ENCODE data around the gene OLFML2B.
A peak's percentile ranks its signal among the peaks of the same experiment; 100 is the strongest.

Gene OLFML2B

DNA sequence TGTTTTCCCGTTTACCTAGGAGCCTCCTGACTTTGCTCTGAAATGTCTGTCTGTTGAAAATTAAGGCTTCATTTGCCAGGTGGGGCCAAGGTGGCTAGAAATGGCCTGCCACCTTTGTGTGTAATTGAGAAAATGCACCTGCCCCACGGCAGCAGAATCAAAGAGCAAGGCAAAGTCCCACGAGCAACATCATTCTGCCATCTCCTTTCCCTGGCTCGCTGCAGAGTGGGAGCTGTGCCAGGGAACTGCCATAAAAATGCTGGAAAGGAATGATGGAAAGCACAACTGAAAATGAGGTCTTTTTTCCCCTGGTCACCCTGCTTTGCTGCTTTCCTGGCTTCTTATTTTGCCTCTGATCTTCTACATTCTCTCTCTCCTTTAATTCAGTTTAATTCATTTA lies 5.5 kb upstream of the OLFML2B start:
- ChIA-PET POLR2A (no interaction called here), CTCF (interaction anchor here (0.7 to 23.1 kb wide), 3 partner anchors 9 to 232 kb away, joined by 3 to 797 read pairs (median 4); no protein-coding TSS in a partner anchor)
- no peak overlapping the region for H3K4me3 ChIP-seq (ENCODE audit: low read depth, low read length)
- no peak for DNase-seq (ENCODE audit: low read depth, low spot score)
- TF ChIP-seq, protein P1, sequence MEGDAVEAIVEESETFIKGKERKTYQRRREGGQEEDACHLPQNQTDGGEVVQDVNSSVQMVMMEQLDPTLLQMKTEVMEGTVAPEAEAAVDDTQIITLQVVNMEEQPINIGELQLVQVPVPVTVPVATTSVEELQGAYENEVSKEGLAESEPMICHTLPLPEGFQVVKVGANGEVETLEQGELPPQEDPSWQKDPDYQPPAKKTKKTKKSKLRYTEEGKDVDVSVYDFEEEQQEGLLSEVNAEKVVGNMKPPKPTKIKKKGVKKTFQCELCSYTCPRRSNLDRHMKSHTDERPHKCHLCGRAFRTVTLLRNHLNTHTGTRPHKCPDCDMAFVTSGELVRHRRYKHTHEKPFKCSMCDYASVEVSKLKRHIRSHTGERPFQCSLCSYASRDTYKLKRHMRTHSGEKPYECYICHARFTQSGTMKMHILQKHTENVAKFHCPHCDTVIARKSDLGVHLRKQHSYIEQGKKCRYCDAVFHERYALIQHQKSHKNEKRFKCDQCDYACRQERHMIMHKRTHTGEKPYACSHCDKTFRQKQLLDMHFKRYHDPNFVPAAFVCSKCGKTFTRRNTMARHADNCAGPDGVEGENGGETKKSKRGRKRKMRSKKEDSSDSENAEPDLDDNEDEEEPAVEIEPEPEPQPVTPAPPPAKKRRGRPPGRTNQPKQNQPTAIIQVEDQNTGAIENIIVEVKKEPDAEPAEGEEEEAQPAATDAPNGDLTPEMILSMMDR (IDR thresholded peaks at IDR 0.05; ENCODE audit: insufficient read depth, low read length, missing control alignments) = no peak

DNA sequence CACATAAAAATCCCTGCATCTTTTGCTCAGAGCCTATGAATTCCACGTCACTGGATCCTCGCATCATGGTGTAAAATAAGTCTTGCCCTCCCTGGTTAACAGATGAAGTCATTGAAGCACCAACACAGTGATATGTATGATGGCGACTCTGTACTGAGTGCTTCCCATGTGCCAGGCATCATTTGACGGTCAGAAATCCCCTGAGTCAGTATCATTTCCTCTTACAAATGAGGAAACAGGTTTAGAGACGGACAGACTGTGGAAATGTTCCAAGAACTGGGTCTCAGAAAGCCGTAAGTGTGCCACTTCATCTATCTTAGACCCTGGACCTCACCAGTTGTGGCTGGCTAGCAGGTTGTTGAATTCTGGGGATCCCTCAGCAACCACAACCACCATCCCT lies 5.1 kb upstream of the OLFML2B start:
- ChIA-PET POLR2A (no interaction called here), CTCF (interaction anchor here (6.4 to 23.1 kb wide), 2 partner anchors 7 to 232 kb away, joined by 89 to 797 read pairs; no protein-coding TSS in a partner anchor)
- TF ChIP-seq, protein P1 (IDR thresholded peaks at IDR 0.05; ENCODE audit: insufficient read depth, low read length, missing control alignments) = no peak
- no peak for DNase-seq (ENCODE audit: low read depth, low spot score)
- no peak overlapping the region for H3K4me3 ChIP-seq (ENCODE audit: low read depth, low read length)

DNA sequence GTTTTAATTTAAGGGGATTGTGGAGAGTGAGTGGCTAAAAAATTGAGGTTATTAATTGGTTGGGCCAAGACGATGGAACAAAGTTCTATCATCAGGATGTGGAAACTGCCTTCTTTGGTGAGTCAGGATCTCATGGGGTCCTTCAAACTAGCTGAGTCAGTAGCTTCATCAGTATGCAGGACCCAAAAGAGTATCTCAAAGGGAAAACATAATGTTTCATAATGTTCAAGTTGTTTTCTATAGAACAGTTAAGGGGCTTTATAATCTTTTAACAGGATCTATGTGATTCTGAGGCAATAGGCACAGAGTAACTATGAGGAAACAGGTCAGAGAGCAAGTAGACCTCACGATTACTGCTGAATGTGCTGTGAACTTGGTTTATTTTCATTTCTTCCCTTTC lies 3.2 kb upstream of the OLFML2B start:
- TF ChIP-seq, protein P1 (IDR thresholded peaks at IDR 0.05; ENCODE audit: insufficient read depth, low read length, missing control alignments) = no peak
- DNase-seq (ENCODE audit: low read depth, low spot score) = no peak
- POLR2A ChIA-PET = no interaction called here
- no peak overlapping the region for H3K4me3 ChIP-seq (ENCODE audit: low read depth, low read length)
- CTCF ChIA-PET = interaction anchor here (0.7 to 23.1 kb wide), 5 partner anchors 9 to 230 kb away, joined by 3 to 797 read pairs (median 4); no protein-coding TSS in a partner anchor

DNA sequence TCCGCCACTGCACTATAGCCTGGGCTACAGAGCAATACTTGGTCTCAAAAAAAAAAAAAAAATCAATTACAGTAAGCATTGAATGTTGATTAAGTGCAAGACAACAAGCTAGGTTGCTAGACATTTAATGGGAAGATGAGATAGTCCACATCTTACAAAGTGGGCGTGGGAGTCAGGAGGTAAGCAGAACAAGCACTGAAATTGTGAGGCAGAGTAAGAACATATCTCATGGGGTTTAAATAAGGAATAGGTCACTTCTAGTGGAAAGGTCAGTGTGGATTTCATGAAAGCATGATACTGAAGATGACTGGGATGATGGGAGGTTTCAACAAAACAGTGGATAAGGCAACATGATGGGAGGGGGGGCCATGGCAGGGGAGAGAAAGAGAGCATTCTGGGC lies 1.9 kb upstream of the OLFML2B start:
- no peak for DNase-seq (ENCODE audit: low read depth, low spot score)
- TF ChIP-seq, protein P1 (IDR thresholded peaks at IDR 0.05; ENCODE audit: insufficient read depth, low read length, missing control alignments) = no peak
- CTCF ChIA-PET = interaction anchor here (2.0 to 23.1 kb wide), 3 partner anchors 11 to 229 kb away, joined by 4 to 797 read pairs (median 89); no protein-coding TSS in a partner anchor
- POLR2A ChIA-PET = no interaction called here
- H3K4me3 ChIP-seq (ENCODE audit: low read depth, low read length) = no peak overlapping the region

DNA sequence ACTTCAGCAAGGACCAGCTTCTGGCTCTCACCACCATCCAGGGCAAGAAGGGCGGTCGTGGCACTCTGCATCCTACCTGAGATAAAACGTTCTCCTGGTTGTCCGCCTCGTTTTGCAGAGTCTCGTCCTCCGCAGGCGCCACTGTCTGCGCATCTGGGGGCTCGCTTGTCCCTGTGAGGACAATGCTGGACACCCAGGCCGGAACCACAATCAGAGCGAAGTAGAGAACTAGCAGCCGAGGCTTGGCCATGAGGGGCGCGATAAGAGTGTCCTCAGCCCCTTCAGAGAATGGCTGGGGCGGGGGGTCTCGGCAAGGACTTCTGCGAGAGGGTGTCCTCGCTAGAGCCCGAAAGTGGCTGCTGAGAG lies 505 bp downstream of the OLFML2B start:
- ChIA-PET POLR2A (interaction anchor here (0.6 to 1.6 kb wide), 2 partner anchors 20 to 231 kb away, joined by 3 to 4 read pairs; no protein-coding TSS in a partner anchor), CTCF (interaction anchor here (1.0 to 23.1 kb wide), 13 partner anchors 13 to 267 kb away, joined by 3 to 797 read pairs (median 5); no protein-coding TSS in a partner anchor)
- DNase-seq (ENCODE audit: low read depth, low spot score) = no peak
- H3K4me3 ChIP-seq (ENCODE audit: low read depth, low read length) = peak overlapping the region; percentile 77
- TF ChIP-seq, protein P1 (IDR thresholded peaks at IDR 0.05; ENCODE audit: insufficient read depth, low read length, missing control alignments) = no peak

DNA sequence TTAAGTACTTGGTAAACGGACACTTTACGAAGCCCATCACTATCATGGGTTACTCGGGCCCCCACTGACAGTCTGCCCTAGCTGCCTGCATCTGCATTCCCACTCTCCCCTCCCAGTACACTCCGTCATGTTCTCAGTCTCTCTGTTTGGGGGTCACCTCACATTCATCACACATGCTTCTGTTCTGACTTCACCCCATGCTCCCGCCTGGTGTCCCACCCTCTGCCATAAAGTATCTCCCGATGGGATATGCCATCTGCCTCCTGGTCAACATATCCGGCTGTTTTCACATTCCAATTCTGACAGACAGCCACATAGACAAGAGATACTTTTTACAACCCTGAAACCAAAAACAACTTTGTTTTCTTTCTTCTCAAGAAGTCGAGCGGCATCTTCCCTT lies 1.0 kb downstream of the OLFML2B start:
- no peak for DNase-seq (ENCODE audit: low read depth, low spot score)
- ChIA-PET POLR2A (no interaction called here), CTCF (interaction anchor here (1.0 to 23.1 kb wide), 5 partner anchors 13 to 226 kb away, joined by 3 to 797 read pairs (median 6); no protein-coding TSS in a partner anchor)
- TF ChIP-seq, protein P1 (IDR thresholded peaks at IDR 0.05; ENCODE audit: insufficient read depth, low read length, missing control alignments) = no peak
- H3K4me3 ChIP-seq (ENCODE audit: low read depth, low read length) = peak overlapping the region; percentile 77

All from AG04449 (cell line).